ENCODE results near the gene PCDHGB3.
"Not testable (repeated sequence)": the region's sequence is repeated elsewhere in the genome, so short reads cannot be mapped to it uniquely, and the experiment has no call there.

PCDHGB3 gene

GRCh38 chr5:141366016-141366896 lies 3.8 kb upstream of the PCDHGB3 start:
- TF ChIP-seq CTCF (IDR thresholded peaks at IDR 0.05; ENCODE audit: unreplicated experiment in 3 of 3): no peak

GRCh38 chr5:141371572-141372475 lies 1.8 kb downstream of the PCDHGB3 start:
- Mint-ChIP-seq H3K9me3 (peaks cover 61% of the 10 kb centered on the region), H3K4me1 (no peaks in the 10 kb centered on the region), H3K27ac (no peak overlapping the region), H3K36me3 (ENCODE audit: low read depth) (peaks cover 34% of the 10 kb centered on the region), H3K27me3 (ENCODE audit: low read depth) (no peaks in the 10 kb centered on the region), H3K4me3 (no peak overlapping the region)
- no peak for TF ChIP-seq CTCF (IDR thresholded peaks at IDR 0.05; ENCODE audit: unreplicated experiment in 3 of 3)

More at GRCh38 chr5:141366016-141366896, 3.8 kb upstream of the PCDHGB3 start:
- H3K27me3 Mint-ChIP-seq (ENCODE audit: low read depth): no peaks in the 10 kb centered on the region
- H3K9me3 Mint-ChIP-seq: peaks cover 66% of the 10 kb centered on the region
- H3K4me3 Mint-ChIP-seq: no peak overlapping the region
- H3K4me1 Mint-ChIP-seq: no peaks in the 10 kb centered on the region
- peaks cover 32% of the 10 kb centered on the region for H3K36me3 Mint-ChIP-seq (ENCODE audit: low read depth)
- H3K27ac Mint-ChIP-seq: no peak overlapping the region

GRCh38 chr5:141373673-141374317 lies 3.8 kb downstream of the PCDHGB3 start, which contains the start of gene PCDHGA6:
Gene PCDHGA6, plus strand, starts transcription at chr5:141373891. Its CDS starts 193 bp downstream, at chr5:141374084.
- peaks cover 63% of the 10 kb centered on the region for H3K9me3 Mint-ChIP-seq
- no peak for TF ChIP-seq CTCF (IDR thresholded peaks at IDR 0.05; ENCODE audit: unreplicated experiment in 3 of 3)
- no peaks in the 10 kb centered on the region for H3K27me3 Mint-ChIP-seq (ENCODE audit: low read depth)
- H3K4me1 Mint-ChIP-seq: no peaks in the 10 kb centered on the region
- no peak within 1 kb of the TSS for H3K27ac Mint-ChIP-seq
- peaks cover 38% of the 10 kb centered on the region for H3K36me3 Mint-ChIP-seq (ENCODE audit: low read depth)
- no peak within 1 kb of the TSS for H3K4me3 Mint-ChIP-seq

- Mint-ChIP-seq H3K4me3 (no peak overlapping the region), H3K36me3 (ENCODE audit: low read depth) (peaks cover 36% of the 10 kb centered on the region), H3K27me3 (ENCODE audit: low read depth) (no peaks in the 10 kb centered on the region), H3K27ac (no peak overlapping the region), H3K9me3 (peaks cover 63% of the 10 kb centered on the region), H3K4me1 (no peaks in the 10 kb centered on the region)
- TF ChIP-seq CTCF (IDR thresholded peaks at IDR 0.05; ENCODE audit: unreplicated experiment in 3 of 3): no peak
These were observed 4.6 kb downstream of the PCDHGB3 start for GRCh38 chr5:141374627-141375026.

- H3K4me3 Mint-ChIP-seq; H3K27me3 Mint-ChIP-seq (ENCODE audit: low read depth): not testable (repeated sequence)
- H3K36me3 Mint-ChIP-seq (ENCODE audit: low read depth): peaks cover 30% of the 10 kb centered on the region
These were observed 5.6 kb downstream of the PCDHGB3 start for GRCh38 chr5:141375444-141376155.

More at GRCh38 chr5:141375444-141376155, 5.6 kb downstream of the PCDHGB3 start:
- peaks cover 62% of the 10 kb centered on the region for H3K9me3 Mint-ChIP-seq
- H3K4me1 Mint-ChIP-seq, H3K27ac Mint-ChIP-seq: not testable (repeated sequence)
